ENCODE results near the gene METAP1D.

DNA sequence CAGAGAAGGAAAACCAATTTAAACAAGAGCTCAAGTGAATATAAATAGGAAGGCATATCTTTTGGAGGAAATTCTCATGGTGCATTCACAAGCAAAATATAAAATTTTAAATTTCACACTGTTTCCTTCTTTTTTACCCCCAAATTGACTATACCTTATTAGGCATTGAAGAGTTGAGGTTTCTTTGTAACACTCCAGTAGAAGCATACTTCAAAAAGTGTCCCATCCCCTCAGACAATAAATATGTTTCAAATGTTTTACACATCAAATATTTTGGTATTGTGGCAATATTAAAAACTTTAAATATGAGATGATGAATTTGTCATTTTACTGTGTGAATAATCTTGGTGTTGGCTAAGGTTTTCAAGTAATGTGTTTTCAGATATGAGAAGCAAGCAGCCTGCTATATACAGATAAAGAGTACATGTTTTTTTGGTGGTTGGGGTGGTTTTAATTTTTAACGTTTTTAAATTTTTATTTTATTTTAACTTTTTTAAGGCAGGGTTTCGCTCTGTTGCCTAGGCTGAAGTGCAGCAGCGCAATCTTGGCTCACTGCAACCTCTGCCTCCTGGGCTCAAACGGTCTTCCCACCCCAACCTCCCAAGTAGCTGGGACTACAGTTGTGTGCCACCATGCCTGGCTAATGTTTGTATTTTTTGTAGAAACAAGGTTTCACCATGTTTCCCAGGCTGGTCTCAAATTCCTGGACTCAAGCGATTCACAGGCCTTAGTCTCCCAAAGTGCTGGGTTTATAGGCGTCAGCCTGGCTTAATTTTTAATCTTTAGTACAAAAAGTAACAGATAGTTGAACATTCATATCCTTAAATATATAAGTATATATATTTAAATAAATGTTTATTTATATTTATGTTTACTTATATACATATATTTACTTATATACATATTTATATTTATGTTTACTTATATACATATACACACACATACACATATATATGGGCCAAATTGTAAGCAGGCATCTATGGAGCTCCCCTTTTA, 49.1 kb downstream of the METAP1D start:
- TF ChIP-seq, protein P1, sequence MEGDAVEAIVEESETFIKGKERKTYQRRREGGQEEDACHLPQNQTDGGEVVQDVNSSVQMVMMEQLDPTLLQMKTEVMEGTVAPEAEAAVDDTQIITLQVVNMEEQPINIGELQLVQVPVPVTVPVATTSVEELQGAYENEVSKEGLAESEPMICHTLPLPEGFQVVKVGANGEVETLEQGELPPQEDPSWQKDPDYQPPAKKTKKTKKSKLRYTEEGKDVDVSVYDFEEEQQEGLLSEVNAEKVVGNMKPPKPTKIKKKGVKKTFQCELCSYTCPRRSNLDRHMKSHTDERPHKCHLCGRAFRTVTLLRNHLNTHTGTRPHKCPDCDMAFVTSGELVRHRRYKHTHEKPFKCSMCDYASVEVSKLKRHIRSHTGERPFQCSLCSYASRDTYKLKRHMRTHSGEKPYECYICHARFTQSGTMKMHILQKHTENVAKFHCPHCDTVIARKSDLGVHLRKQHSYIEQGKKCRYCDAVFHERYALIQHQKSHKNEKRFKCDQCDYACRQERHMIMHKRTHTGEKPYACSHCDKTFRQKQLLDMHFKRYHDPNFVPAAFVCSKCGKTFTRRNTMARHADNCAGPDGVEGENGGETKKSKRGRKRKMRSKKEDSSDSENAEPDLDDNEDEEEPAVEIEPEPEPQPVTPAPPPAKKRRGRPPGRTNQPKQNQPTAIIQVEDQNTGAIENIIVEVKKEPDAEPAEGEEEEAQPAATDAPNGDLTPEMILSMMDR (IDR thresholded peaks at IDR 0.05) = no peak
- no peak for TF ChIP-seq POLR2A (IDR thresholded peaks at IDR 0.05)

Data from thyroid gland (tissue), 4 donors.